ENCODE results near the gene ARRB1.
"Not testable (repeated sequence)": the region's sequence is repeated elsewhere in the genome, so short reads cannot be mapped to it uniquely, and the experiment has no call there.

ARRB1 gene

DNA sequence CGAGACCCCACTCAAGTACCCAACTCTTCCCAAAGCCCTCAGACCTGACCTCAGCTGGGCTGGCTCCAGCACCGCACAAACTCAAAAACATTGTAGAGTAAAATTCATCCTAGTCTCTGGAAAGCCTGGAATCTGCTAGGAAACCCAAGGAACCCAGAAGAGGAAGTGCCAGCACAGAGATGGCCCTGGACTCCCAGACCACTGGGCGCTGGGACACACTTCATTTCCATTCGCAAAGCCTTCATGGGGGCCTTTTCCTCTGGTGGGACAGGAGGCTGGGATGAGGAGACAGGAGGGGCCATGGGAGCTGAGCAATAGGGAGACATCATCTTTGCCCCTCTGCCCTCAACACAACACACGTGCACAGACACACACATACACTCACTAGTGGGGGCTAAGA lies 30.8 kb downstream of the ARRB1 start:
- no peak for DNase-seq (ENCODE audit: low spot score)

DNA sequence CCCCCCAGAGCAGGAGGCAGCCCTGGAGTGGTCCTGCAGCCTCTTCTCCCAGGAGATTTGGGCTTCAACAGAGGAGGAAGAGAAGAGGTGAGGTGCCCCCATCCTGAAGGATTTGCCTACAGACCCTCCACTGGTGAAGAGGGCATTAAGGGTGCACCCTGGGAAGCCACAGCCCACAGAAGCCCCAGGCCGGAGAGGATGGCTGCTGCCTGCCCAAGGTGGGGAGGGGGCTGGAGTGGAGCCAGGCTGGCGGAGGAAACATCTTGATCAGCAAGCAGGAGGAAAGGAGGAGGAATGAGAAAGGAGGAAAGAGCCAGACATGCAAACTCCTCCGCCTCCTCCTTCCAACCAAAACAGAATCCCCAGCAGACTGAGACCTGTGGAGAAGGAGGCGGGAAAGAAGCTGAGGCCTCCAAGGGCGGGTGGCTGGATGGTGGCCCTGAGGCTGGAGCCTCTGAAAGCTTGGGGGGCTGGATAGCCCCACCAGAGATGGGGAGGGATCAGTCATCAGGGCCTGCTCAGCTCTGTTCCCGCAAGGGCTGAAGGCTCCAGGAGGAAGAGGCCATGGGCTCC lies 31.3 kb downstream of the ARRB1 start:
- no peak for DNase-seq (ENCODE audit: low spot score)

DNA sequence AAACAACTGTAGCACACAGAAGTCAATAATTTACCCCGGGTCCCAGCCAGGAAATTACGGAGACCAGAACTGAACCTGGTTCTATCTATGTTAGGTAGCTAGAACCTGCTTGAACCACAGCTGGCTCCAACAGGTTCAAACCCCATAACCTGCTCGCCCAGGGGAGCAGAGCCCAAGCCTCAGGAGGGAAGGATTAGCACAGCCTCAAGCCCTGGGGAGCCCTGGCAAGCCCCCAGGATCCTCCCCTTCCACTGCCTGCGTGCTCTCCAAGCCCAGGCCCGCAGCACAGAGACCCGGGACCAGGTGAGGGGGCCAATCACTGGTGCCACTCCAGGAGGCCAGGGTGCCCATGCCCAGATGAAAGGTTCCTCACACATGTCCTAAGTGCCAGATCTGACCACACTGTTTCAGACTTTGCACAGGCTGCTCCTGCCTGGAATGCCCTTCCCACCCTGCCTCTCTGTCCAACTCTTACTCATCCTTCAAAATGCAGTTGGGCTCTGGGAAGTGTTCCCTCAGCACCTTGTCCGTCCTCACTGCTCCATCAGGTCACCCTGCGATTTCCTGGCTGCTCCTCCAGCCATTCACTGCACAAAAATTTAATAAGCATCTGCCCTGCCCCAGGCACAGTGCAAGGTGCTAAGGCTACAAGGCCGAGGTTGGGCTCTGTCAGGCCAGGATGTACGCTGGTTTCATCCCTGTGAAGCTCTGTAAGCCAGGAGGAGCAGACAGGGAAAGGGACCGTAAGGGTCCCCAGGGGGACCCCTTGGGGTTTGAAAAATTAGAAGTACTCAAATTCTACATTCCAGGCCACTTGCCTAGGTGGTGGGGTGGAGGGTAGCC lies 32.2 kb downstream of the ARRB1 start:
- no peak for DNase-seq (ENCODE audit: low spot score)

DNA sequence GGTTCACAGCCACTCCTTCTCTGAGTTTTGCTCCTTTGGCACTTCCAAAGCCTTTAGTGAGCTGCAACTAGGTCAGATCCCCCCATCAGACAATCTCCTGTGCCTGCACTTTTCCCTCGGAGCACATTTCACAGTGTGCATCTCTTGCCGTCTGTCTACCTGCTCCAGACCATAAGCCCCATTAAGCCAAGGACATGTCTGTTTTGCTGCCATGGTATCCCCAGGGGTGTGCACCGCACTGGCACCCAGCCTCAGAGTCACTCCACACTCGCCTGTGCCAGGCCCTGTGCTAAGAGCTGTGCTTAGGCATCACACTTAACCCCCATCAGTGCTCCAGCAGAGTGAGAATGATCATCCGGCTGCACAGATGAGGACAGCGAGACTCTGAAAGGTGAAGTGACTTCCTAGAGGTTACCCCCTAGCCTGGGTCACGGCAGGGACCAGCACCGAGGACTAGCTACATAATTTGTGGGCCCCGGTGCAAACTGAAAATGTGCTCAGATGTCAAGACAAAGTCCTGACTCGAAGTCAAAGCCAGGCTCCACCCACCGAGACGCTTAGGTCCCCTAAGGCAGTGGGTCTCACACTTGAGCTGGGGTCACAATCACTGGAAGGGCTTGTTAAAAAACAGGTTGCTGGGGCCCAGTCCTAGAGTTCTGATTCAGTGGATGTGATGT lies 33.9 kb downstream of the ARRB1 start:
- DNase-seq (ENCODE audit: low spot score) = no peak

DNA sequence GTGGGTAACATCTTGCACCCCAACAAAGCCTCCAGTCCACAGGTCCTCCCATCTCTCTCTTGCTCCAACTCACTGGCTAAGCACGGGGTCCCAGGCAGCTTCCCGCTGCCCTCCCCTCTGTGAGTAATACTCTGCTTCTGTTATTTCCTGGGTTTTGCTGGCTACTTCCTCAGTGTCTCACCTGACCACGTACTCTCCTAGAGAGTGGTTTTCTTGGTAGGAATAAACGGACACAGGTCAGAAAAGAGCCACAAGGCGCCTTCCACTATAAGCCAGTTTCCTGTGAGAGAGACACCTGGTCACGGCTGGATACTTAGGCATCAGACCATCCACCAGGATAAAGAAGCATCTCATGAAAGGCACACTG lies 36.0 kb downstream of the ARRB1 start:
- no peak for DNase-seq (ENCODE audit: low spot score)

DNA sequence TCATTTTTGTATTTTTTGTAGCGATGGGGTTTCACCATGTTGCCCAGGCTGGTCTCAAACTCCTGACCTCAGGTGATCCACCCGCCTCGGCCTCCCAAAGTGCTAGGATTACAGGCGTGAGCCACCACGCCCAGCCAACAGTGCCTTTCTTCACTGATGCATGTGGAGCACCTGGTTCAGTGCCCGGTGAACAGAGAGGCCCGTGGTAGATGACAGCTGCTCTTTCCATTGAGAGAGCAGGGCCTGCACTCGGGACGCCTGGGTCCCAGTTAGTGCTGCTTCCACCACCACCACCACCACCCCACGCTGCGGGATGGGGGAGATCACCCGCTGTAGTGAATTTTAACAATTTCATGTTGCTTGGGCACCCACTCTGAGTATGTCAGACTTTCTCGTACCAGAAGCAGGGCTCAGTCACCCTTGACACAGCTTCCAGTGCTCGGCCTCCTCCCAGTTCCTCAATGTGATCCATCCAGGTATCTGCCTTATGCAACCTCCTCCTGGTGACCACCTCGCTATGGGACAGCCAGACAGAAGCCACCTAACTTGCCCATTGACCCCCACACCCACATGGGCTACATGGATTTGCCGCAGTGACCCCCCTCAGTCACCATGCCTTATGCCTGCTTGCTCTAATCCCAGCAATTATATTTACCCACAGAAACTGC lies 36.6 kb downstream of the ARRB1 start:
- DNase-seq (ENCODE audit: low spot score) = no peak

DNA sequence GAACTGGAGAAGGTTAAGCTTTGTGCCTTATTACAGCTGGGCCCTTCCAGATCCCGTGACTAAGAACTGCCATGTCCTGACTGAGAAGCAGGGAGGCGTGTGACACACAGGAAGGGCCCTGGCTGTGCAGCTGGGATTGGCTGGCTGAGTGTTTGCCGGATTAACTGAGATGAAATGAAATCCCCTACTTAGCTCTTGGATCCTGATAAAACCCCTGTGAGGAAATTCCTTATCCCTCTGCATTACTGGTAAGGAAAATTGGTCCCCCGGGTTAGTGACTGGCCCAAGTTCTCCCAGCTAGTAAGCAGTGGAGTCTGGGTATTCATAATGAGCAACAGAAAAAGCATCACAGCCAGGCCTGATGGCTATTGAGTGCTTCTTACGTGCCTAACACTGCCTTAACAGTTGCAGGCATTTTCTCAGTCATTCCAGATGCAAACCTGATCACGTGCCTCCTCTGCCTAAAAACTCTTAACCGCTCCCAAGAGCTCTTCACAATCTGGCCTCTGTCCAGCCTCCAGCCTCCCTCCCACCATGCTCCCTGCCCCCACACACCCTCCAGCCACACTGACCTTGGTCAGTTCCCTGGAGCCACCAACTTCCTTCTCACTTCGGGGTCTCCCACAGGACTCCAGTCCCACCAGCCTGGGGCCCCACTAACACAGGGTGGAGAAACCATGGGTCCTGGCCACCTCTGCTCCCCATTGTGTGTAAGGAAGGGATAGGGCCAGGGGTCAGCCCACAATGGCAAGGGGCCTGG lies 37.8 kb downstream of the ARRB1 start:
- DNase-seq (ENCODE audit: low spot score) = no peak

DNA sequence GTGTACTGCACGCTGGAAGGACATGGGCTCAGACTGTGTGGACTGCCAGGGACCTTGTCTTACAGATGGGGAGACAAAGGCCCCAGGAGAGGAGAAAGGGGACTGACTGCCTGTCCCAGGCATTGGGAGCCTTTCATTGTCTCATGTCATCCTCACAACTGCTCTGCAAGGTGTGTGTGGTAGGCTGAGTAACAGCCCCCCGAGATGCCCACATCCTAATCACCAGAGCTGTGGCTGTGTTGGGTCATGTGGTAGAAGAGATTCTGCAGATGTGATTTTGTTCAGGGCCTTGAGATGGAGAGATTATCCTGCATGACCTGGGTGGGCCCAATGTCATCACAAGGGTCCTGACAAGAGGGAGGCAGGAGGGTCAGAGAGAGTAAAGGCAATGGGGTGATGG lies 39.1 kb downstream of the ARRB1 start:
- DNase-seq (ENCODE audit: low spot score) = no peak

DNA sequence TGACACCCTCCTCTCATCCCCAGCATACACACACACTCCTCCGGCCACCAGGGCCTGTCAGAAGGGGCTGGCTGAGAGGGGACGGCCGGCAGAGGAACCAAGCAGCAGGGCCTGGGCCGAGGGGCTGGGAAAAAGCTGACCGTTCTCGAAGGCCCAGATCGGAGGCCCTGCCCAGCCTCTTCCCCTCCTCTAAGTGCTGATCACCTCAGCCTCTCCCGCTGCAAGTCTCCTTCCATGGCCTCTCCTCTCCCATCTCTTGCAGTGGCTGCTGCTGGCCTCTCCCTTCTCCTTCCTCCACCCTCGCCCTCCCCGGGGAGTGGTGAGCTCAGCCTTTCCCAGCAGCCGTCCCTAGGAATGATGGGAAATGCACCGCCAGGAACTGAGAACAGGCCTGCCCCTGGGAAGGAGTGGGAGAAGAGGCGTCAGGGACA lies 39.6 kb downstream of the ARRB1 start:
- DNase-seq (ENCODE audit: low spot score) = no peak

DNA sequence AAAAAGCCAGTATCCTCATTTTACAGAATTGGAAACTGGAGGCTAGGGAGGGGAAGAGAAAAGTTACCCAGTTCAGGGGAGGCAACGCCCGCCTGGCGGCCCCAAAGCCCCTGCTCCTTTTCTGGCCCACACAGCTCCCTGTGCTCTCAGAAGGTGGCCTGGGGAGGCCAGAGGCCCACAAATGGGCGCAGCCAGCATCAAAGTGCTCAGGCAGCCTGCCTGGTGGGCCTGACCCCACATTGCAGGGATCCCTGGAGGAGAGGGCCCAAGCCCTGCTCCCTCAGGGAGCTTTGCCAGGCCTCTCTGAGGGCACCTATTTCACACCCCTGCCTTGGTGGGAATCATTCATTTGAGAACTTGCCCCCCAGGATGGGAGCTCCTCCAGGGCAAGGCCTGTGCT lies 42.5 kb downstream of the ARRB1 start:
- DNase-seq (ENCODE audit: low spot score) = no peak

DNA sequence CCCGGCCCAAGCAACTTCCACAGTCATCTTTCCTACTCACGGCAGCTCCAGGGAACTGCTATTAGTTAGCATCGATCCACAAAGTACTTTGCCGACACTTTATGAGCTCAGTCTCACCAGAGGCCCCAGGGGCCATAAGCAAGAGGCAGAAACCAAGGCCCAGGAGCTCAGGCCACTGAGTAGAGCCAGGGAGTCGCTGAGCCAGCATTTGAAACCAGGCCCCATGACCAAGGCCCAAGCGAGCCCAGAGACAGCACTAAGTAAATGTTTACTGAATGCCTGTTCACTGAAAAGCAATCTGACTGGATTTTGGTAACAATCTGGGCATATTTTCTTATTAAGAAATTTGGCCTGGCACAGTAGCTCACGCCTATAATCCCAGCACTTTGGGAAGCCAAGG lies 43.3 kb downstream of the ARRB1 start:
- no peak for DNase-seq (ENCODE audit: low spot score)

DNA sequence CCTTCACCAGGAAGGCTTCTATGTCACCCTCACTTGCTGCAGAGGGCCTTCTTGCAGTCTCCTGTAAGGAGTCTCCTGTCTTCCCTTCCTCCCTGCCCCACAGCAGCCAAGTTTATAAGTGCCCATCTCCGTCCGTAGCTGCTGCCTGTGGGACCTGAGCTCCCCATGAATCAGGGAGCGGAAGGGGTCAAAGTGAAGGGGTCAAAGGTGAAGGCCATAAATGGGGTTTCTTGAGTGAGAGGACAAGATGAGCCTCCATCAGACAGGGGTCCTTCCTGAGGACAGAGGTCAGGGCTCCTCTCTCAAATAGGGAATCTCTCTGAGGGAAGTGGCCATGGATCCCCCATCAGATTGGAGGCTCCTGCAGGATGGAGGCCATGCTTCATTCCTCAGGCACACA lies 44.4 kb downstream of the ARRB1 start:
- DNase-seq (ENCODE audit: low spot score) = no peak

DNA sequence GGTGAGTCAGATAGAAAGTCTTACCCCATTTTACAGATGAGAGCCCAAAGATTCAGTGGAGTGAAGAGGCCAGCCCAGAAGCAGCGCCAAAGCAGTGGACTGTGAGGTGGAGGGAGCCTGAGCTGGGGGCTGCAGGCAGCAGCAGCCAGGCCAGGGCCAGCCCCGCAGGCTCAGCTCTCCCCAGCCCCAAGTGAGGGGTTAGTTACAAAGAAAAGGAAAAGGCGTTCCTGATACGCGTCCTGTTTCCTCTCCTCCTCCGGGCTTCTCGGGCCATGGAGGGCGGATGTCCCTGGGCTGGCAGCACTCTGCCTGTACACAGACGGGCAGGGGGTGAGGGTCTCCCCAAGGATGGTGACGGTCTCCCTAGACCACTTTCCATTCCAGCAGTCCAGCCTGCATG lies 44.9 kb downstream of the ARRB1 start:
- DNase-seq (ENCODE audit: low spot score) = no peak

DNA sequence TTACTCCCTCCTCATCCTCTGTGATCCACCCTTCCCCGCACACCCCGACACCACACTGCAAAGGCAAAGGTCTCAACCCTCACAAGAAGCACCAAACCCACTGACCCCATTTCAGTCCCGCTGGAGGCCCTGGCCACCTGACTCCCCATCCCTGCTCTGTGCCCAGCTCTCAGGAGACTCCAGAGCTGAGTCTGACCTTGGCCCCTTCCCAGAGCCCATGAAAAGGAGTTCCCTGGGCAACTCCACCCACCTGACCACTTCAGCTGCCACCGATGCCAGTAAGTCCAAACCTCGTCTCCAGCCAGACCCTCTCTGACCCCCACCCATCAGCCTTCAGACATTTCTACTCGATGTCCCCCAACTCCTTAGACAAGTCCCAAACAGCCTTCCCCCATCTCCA lies 45.5 kb downstream of the ARRB1 start:
- DNase-seq (ENCODE audit: low spot score) = no peak

DNA sequence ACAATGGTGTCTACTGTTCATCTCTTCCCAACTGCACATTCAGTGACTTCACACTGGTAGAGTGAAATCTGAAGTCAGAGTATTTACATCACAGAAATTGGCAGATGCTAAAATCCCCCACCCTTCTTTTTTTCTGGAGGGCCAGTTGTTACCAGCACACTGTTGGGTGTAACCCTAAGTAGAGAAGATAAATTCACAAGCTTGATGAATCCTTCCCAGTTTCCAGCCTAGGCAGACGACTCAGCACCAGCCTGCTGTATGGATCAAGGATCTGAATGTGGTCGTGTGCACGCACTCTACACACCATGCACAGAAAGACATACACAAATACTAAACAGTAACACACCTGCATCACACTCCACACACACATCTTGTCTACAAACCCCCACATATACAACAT lies 46.0 kb downstream of the ARRB1 start:
- DNase-seq (ENCODE audit: low spot score) = no peak

DNA sequence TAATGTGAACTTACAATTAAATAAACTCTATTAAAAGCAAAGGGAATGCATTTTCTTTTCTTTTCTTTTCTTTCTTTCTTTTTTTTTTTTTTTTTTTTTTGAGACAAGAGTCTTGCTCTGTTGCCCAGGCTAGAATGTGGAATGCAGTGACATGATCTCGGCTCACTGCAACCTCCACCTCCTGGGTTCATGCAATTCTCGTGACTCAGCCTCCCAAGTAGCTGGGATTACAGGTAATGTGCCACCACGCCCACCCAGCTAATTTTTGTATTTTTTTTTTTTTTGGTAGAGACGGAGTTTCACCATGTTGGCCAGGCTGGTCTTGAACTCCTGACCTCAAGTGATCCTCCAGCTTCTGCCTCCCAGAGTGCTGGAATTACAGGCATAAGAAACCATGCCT lies 46.5 kb downstream of the ARRB1 start:
- not testable (repeated sequence) for DNase-seq (ENCODE audit: low spot score)

DNA sequence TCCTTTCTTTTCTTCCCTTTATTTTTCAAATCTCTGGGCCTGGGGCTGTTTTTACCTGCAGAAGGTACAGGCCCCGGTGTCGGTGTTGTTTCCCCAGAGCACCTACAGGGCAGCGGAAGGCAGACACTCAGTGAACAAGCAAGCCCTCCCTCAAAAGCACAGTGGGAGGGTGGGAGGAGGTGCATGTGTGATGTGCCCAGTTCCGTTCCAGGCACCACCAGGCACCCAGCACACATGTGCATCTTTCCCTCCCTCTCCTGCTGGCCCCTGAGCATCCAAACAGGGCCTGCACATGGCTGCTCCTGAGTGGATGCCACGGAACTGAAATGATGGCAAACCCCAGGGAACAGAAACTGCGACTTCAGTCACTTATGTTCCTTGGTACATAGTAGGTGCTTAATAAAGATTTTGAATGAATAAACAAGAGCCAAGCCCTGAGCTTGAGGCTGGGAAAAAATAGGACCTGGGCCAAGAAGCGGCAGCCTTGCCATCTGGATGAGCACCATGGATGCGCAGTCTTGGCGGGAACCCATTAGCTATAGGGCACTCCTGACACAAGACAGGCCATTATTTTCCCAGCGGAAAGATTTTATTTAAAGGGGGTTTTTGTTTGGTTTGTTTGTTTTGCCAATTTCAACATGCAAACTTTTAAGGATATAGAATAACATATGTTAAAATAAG lies 47.8 kb downstream of the ARRB1 start:
- no peak for DNase-seq (ENCODE audit: low spot score)

DNA sequence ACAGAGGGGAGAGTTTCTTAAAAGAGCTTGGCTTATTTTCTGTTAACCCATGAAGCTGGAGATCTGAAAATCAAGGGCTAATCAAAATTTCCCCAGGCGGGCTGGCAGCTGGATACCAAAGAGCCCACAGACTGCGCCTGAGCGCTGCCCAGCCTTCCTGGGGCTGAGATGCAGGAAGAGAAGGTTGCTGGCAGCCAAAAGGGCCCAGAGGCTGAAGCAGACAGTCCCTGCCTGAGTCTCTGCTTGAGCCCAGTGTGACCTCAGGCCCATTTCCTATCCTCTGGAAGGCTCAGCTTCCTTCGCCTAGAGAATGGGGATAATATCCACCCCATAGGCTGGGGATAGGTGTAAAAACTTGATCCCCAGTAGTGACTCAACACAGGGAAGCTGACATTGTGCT lies 49.1 kb downstream of the ARRB1 start:
- DNase-seq (ENCODE audit: low spot score) = no peak

DNA sequence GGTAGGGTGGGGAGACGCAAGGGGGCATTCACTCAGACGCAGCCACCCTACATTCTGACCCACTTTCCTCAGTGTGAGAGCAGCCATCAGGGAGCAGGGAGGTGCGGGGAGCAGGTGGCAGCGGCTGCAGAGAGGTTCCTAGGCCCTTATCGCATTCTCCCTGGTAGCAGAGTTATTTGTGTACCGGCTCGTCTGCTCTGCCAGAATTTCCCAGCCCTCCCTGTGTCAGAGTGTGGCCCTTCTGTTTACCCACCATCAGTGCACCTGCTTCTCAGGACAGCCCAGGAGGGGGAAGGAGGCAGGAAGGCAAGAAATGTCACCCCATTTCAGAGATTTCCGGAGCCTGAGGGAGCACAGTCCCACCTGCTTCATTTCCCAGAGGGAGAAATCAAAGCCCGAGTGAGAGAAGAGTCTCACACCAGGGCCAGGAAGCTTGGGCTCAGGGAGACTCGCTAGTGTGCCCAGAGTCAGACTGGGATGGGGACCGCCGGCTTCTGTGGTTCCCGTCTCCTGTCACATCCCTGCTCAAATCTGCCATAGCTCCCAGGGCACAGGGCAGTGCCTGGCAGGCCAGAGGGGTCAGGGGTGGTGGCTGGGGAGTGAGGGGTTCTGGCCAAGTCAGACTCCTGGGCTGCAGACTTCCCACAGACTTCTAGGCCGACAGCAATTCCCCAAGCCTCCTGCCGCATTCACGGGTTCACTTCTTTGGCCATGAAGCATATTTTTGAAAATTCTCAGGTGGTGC lies 49.7 kb downstream of the ARRB1 start:
- no peak for DNase-seq (ENCODE audit: low spot score)

DNA sequence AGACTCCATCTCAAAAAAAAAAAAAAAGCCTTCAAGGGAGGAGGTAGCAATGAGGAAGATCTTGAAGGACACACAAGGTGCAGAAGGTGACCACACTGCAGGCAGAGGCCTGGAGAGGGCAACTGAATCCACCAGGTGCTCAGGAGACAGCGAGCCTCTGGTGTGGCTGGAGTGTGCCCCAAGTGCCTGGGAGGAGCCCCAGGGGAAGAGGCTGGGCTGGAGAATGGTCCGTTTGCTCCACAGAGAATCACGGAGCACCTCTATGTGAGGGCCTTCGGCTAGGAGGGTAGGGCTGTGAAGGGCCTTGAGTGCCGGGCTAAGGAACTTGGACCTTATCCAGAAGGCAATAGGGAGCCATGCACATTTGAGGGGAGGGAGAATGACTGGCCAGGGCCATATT lies 50.3 kb downstream of the ARRB1 start:
- no peak for DNase-seq (ENCODE audit: low spot score)

DNA sequence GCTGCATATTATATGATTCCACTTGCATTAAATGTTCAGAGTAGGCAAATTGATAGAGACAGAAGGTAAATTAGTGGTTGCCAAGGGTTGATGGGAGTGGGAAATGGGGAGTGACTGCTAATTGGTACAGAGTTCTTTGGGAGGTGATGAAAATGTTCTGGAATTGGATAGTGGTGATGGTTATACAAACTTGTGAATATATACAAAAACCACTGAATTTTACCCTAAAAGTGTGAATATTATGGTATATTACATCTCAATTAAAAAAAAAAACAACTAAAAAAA lies 52.5 kb downstream of the ARRB1 start:
- DNase-seq (ENCODE audit: low spot score) = no peak
